Activated CD4-positive, CD25-positive, alpha-beta regulatory T cell treated with anti-CD3 and anti-CD28 coated beads, Interleukin-2, amount 50 U/mL, for 16 hours (primary cell): ENCODE measurements around the gene CCDC34.

Source experiments
- DNase-seq: peaks from one replicate; pipeline ENCODE4 v3.0.0-alpha.2; 2020; ENCODE audit warnings: low read depth, low spot score

CCDC34 gene

DNA sequence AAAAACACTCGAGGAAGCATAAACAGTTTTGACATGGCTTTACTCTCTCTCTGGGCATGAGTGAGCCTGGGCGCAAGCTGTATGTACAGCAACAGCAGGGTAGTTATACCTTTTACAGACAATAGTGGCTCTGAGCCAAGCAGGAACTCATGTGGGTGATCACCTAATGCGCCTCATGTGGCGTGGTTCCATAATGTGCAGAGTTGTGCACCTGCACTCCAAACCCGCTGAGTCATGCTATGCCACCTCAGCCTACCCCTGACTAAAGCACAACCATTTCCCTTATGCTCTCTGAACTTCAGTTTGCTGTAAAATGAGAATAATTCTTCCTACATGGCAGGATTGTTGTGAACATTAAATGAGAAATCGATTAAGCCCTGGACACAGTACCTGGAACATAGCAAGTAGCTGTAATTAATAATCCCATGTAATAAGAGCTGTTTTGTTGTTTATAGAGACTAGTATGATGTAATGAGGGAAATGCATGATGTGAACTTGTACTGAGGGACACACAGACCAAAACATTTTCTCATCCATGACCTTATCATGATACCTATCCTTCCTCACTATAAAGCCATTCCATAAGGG, 71.6 kb downstream of the CCDC34 start:
- no peak for DNase-seq

DNA sequence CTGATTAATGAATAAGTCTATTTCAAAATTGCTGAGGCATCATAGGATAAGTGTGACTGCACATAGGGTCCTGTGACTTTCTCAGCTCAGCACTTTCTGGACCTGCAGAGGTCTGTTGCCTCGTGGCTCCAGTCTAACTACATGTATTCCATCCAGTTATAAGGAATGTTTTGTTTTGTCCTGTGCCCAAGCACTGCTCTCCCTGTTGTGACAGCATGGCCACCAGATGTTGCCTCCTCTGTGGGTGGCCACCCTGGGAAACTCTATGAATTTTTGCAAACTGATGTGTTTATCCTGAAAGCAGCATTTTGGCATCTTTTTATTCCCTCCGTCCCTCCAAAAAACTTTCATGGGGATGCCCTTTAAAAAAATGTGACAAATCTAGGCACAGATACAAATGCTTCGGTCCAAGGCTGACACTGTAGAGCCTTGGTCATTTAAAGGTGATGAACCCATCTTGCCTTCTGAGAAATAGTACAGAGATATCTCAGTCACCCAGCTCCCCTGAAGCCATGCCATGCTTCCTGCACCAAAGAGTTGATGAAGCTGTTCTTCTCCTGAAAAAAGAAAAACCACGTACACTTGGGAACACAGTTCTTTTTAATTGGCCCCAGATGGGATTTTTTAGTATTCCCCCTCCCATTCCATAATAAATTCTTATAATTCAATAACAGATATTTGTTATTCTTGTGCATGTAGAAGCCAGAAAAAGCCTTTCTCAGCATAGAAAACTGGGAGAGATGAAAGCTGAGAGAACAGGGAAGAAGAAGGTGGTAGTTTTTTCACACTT, 72.6 kb downstream of the CCDC34 start:
- no peak for DNase-seq
